DMS153 treated with DMSO at 0.1 percent for 48 hours (cell line): ENCODE measurements around the gene PHF2.

Experiments used
- DNase-seq: peaks from one replicate; lab custom pipeline; 2025; ENCODE audit not compliant: unreplicated experiment; lab: John Stamatoyannopoulos, UW

Gene PHF2

GRCh38 chr9:93649610-93650261, 73.4 kb downstream of the PHF2 start:
- no peak for DNase-seq

- no peak for DNase-seq
Measured at GRCh38 chr9:93650448-93650847, 74.1 kb downstream of the PHF2 start.

GRCh38 chr9:93651521-93651950, 75.2 kb downstream of the PHF2 start:
- DNase-seq: no peak

- no peak for DNase-seq
Measured at GRCh38 chr9:93652604-93653592, 76.5 kb downstream of the PHF2 start.

GRCh38 chr9:93653760-93654159, 77.4 kb downstream of the PHF2 start:
- DNase-seq: no peak

GRCh38 chr9:93654351-93654961, 78.1 kb downstream of the PHF2 start:
- no peak for DNase-seq

- DNase-seq: no peak
Measured at GRCh38 chr9:93655621-93656425, 79.4 kb downstream of the PHF2 start.

GRCh38 chr9:93656426-93657239, 80.2 kb downstream of the PHF2 start:
- no peak for DNase-seq

- DNase-seq: no peak
Measured at GRCh38 chr9:93657331-93658111, 81.1 kb downstream of the PHF2 start.

- DNase-seq: no peak
Measured at GRCh38 chr9:93658184-93658925, 82.0 kb downstream of the PHF2 start.

GRCh38 chr9:93659044-93659836, 82.9 kb downstream of the PHF2 start:
- DNase-seq: no peak

- DNase-seq: no peak
Measured at GRCh38 chr9:93659837-93660177, 83.4 kb downstream of the PHF2 start.

GRCh38 chr9:93660352-93661046, 84.1 kb downstream of the PHF2 start:
- DNase-seq: no peak

- DNase-seq: no peak
Measured at GRCh38 chr9:93661591-93661990, 85.2 kb downstream of the PHF2 start.

GRCh38 chr9:93662016-93662638, 85.7 kb downstream of the PHF2 start:
- no peak for DNase-seq

- no peak for DNase-seq
Measured at GRCh38 chr9:93662952-93663572, 86.7 kb downstream of the PHF2 start.
